GM20000 (cell line): ENCODE data around the gene ZNF277.

Experiments used
- DNase-seq: peaks from one replicate; pipeline ENCODE4 v3.0.0; 2012; ENCODE audit warnings: low spot score
- TF ChIP-seq, protein P1 (sequence below): IDR thresholded peaks from 2 replicates; pipeline ENCODE4 v1.5.1; 2012; ENCODE audit warnings: mild to moderate bottlenecking, control low read depth; ENCODE audit errors: extremely low read depth, missing control alignments

Gene ZNF277

DNA sequence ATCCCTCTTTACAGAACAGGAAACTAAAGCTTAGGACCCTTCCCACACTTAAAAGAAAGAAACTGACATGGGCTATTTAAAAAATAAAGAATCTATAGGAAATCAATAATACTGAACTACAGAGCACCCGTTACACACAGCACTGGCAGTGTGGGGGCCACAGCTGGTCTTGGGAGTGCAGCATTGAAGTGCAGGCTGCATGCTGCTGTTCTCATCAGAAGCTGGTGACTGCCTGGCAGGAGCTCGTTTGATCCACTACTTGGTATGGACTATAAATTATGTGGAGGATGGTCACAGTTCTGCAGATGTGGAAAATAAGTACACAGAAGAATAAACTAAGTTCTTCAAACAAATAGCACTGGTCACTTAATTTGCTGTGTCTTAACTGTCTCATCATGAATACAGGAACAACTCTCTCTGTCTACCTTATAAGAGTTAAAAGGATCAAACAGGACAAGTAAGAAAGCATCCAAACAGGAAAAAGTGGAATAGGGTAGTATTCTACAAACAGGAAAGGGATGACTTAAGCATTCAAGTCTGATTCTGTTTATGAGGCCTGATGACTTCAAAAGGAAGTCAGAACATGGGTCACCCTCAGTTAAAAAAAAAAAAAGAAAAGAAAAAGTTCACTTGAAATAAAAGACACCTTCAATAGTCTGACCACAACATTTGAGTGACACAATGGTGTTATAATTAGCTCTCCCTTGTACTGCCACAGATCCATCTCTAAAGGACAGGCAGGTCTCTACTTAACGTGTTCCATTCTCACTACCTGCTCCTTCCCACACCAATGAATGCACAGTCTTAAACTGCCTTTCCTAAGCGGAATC, 21.3 kb upstream of the ZNF277 start:
- DNase-seq = no peak
- TF ChIP-seq, protein P1, sequence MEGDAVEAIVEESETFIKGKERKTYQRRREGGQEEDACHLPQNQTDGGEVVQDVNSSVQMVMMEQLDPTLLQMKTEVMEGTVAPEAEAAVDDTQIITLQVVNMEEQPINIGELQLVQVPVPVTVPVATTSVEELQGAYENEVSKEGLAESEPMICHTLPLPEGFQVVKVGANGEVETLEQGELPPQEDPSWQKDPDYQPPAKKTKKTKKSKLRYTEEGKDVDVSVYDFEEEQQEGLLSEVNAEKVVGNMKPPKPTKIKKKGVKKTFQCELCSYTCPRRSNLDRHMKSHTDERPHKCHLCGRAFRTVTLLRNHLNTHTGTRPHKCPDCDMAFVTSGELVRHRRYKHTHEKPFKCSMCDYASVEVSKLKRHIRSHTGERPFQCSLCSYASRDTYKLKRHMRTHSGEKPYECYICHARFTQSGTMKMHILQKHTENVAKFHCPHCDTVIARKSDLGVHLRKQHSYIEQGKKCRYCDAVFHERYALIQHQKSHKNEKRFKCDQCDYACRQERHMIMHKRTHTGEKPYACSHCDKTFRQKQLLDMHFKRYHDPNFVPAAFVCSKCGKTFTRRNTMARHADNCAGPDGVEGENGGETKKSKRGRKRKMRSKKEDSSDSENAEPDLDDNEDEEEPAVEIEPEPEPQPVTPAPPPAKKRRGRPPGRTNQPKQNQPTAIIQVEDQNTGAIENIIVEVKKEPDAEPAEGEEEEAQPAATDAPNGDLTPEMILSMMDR = no peak

DNA sequence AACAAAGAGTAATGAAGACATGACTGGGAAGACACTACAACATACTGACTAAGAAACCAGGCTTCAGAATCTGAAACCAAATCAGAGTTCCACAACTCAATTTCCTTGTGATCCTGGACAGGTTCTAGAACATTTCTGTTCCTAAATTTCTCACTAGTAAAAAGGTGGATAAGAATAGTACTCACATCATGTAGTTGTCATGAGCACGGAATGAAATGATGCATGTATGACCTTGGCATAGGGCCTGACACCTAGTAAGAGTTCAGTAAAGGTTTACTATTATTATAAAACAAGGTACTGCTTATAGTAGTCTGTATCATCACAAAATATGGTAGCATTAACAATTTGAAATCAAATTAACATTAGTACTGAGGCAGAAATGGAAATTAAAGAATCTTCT, 20.2 kb upstream of the ZNF277 start:
- no peak for DNase-seq
- TF ChIP-seq, protein P1 = no peak

DNA sequence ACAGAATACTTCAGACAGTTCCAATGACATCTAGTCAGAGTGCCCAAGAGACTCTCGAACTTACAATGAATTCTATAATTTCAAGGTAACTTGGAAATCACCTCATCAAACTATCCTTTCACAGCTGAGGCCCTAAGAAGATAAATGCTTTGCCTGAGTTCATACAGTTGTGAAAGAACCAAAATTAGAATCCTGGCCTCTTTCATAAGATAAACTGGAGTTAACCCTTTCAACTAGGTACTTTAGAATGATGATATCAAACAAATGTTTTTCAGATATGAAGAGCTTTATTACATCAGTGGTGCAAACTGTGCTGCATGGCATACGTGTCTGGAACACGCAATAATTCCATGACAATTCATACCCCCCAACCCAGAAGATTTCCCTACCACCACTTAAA, 18.2 kb upstream of the ZNF277 start:
- TF ChIP-seq, protein P1 = no peak
- no peak for DNase-seq

DNA sequence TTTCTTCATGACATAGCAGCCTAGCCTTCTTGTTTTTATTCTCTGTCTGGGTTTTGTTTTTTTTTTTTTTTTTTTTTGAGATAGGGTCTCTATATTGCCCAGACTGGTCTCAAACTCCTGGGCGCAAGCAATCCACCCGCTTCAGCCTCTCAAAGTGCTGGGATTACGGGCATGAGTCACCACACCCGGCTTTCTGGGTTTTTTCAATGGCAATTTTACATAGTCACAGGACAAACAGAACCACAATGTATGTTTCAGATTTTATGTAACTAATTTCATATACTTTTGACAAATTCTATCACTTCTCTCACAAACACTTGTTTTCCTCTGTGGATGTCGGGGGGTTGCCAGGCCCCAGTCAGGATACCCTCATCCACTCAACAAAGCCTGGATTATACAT, 16.8 kb upstream of the ZNF277 start:
- TF ChIP-seq, protein P1 = no peak
- no peak for DNase-seq

DNA sequence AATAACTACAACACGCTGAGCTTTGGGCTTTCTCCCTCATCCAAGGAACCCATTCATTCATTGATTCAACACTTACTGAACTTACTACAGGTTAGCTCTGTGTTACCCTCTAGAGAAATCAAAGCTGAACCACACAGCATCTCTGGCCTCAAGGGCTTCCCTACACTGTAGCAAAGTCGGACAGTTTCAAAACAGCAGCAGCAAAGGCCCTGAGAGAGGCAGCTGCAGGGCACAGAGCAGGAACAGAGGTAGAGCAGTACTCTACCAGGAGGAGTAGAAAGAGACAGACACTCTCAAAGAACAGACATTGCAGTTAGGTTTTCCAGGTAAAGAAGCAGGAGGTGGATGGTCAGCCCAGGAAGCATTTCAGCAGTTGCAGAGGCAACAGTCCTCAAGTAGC, 16.4 kb upstream of the ZNF277 start:
- TF ChIP-seq, protein P1 = no peak
- no peak for DNase-seq

DNA sequence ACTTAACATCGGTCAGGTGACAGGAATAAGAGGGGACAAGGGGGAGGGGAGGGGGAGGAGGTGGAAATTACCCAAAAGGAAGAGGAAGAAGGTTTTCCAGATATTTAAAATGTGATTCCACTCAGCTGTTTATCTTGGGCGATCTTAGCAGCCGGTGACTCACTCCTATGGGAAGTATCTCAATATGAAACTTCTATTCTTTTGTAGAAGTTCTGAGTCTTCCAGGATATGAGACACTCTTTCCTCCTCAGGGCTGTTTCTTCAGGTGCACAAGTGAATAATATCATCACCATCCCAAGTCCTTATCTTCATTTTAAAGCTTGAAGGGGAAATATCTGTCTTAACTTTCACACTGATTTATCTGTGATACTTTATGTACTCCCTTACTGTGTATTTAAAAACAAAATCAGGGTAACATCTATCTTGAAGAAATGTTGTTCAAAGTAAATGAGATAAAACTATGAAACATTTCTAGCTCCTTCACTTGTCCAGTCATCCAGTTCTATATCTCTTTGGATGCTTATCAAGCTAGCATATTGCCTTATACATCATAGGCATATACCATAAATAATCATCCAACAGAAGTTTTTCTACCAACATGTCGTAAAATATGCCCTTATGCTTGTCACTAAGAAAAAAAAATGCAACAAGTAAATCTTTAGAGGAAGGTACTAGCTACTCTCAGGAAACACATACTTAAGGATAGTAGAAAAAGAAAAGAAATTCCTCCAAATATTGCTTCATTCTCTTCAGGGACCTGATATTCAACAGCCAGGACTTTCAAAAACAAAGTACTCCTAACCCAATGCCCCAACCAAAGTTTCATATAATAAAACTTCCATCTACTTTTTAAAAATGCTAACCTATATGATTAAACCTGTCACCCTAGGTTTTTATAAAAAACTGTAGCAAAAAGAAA, 14.0 kb upstream of the ZNF277 start:
- TF ChIP-seq, protein P1 = no peak
- DNase-seq = no peak

DNA sequence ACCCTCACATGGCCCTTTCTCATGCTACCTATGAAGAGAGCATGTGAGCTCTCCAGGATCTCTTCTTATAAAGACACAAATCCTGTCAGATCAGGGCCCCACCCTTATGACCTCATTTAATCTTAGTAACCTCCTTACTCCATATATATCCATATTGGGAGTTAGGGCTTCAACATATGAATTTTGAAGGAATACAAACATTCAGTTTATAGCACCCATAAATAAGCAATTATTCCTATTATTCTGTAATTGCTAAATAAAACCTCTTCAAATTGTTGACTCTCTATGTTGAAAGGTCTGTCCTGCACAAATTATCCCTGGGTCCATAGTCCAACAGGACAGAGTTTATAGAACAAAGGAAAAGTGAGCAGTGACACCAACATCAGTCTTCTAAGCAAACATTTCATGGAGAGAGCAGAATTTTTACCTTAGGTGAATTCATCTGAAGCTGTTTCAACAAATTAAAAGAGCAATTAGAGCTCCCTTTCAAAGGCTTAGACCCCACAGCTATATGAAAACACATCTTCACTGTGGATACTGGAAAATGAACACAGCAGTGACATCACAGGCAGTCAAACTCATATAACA, 12.5 kb upstream of the ZNF277 start:
- no peak for DNase-seq

More for the DNA sequence above, 12.5 kb upstream of the ZNF277 start:
- TF ChIP-seq, protein P1 = no peak
